GM10248 (cell line): ENCODE data around the gene ETFBKMT.
"Not testable (repeated sequence)": the region's sequence is repeated elsewhere in the genome, so short reads cannot be mapped to it uniquely, and the experiment has no call there.

Experiments used
- CTCF ChIA-PET: fragments of 300-600 bp; sonication (Branson Sonifier 250); formaldehyde crosslinking; extraction: SDS; loops from one replicate; lab custom pipeline; 2021; ENCODE audit warnings: antibody characterized with exemption; lab: Yijun Ruan, JAX
- POLR2A ChIA-PET: fragments of 350-650 bp; sonication (Branson Sonifier 250); formaldehyde crosslinking; extraction: SDS; loops from one replicate; lab custom pipeline; 2020; ENCODE audit warnings: antibody characterized with exemption; lab: Yijun Ruan, JAX
- DNase-seq: peaks from one replicate; pipeline ENCODE4 v3.0.0; 2012; ENCODE audit errors: extremely low spot score
- TF ChIP-seq, protein P1 (sequence below): IDR thresholded peaks from 2 replicates; pipeline ENCODE4 v1.5.1; 2012; ENCODE audit warnings: mild to moderate bottlenecking, low read depth; ENCODE audit errors: extremely low read depth, missing control alignments, control extremely low read depth

ETFBKMT gene

DNA sequence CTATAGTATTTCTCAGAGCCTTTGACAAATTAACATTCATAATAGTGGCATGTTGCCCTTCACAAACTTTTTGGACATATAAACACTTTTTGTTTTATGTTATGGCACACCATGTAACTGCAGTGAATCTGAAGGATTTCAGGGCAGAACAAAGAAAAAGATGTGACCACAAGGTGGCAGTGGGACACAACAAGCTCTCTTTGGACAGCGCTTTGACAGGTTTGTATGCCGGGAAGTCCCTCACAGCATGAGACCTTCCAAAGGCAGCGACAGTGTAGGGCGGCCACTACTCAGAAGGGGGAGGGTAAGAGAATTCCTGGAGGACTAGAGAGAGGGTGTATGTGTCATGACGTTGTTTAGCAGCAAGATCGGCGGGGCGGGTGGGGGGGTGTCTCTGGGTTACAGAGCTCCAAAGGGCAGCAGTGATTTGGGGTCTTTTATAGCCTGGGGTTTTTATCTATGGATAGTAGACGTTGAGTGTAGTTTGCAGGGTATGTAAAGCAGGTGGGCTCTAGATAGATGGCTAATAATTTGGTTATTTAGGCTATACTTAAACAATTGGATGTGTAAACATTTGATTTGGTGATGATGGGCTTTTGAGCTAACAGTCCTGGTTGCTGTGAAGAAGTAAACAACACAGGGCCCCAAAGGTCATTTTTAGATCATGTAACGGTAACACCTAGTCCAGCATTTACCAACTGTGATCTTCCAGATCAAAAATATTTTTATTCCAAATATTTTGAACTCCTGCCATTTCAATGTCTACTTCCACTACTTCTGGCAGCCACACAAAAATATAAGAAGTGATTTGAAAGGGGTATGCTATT is 22.9 kb downstream of the ETFBKMT start:
- ChIA-PET POLR2A (interaction anchor here (0.6 kb wide), 1 partner anchor 127 kb away, joined by 3 read pairs; no protein-coding TSS in a partner anchor), CTCF (interaction anchor here (0.8 to 3.7 kb wide), 38 partner anchors 11 to 990 kb away, joined by 3 to 35 read pairs (median 4); partner anchors contain the start of genes BICD1 and RESF1)
- TF ChIP-seq, protein P1, sequence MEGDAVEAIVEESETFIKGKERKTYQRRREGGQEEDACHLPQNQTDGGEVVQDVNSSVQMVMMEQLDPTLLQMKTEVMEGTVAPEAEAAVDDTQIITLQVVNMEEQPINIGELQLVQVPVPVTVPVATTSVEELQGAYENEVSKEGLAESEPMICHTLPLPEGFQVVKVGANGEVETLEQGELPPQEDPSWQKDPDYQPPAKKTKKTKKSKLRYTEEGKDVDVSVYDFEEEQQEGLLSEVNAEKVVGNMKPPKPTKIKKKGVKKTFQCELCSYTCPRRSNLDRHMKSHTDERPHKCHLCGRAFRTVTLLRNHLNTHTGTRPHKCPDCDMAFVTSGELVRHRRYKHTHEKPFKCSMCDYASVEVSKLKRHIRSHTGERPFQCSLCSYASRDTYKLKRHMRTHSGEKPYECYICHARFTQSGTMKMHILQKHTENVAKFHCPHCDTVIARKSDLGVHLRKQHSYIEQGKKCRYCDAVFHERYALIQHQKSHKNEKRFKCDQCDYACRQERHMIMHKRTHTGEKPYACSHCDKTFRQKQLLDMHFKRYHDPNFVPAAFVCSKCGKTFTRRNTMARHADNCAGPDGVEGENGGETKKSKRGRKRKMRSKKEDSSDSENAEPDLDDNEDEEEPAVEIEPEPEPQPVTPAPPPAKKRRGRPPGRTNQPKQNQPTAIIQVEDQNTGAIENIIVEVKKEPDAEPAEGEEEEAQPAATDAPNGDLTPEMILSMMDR, result peak; percentile 66
- DNase-seq, result peak; percentile 78

DNA sequence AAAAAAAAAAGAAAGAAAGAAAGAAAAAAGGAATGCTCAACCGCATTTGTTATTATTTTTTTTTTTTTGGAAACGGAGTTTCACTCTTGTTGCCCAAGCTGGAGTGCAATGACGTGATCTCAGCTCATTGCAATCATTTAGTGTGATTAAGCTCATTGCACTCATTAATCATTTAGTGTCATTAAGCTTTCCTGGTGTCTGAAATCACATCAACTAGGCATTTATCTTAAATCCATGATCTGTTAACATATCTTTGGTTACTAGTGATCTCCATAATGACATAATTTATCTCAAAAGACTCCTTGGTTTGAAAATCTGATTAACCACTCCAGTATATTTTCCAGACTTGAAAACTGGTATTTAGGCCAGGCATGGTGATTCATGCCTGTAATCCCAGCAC is 26.3 kb downstream of the ETFBKMT start:
- TF ChIP-seq, protein P1, result no peak
- ChIA-PET CTCF (no interaction called here), POLR2A (no interaction called here)
- DNase-seq, result no peak

DNA sequence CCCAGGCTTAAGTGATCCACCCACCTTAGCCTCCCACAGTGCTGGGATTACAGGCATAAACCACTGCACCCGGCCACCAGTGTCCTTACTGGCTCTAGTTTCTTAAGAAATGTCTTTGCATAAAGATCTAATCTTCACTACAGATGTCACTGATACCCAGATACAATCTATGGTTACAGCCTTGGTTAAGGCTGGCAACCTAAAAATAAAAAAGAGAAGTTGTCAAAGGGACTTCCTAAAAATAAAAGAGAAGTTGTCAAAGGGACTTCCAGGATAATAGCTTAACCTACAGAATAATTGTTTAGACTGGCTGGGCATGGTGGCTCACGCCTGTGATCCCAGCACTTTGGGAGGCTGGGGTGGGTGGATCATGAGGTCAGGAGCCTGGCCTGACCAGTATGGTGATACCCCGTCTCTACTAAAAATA is 27.6 kb downstream of the ETFBKMT start:
- ChIA-PET CTCF (interaction anchor here (1.2 kb wide), 1 partner anchor 124 kb away, joined by 3 read pairs; no protein-coding TSS in a partner anchor), POLR2A (interaction anchor here (0.7 kb wide), 1 partner anchor 12 kb away, joined by 4 read pairs; no protein-coding TSS in a partner anchor)
- TF ChIP-seq, protein P1, result no peak
- peak; percentile 32 for DNase-seq

DNA sequence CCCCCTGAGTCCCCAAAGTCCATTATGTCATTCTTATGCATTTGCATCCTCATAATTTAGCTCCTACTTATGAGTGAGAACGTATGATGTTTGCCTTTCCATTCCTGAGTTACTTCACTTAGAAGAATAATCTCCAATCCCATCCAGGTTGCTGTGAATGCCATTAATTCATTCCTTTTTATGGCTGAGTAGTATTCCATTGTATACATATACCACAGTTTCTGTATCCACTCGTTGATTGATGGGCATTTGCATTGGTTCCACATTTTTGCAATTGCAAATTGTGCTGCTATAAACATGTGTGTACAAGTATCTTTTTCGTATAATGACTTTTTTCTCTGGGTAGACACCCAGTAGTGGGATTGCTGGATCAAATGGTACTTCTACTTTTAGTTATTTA is 30.4 kb downstream of the ETFBKMT start:
- CTCF ChIA-PET, result interaction anchor here (0.8 to 1.0 kb wide), 3 partner anchors 25 to 622 kb away, joined by 3 read pairs; no protein-coding TSS in a partner anchor
- POLR2A ChIA-PET, result interaction anchor here (0.6 kb wide), 1 partner anchor 10 kb away, joined by 6 read pairs; no protein-coding TSS in a partner anchor
- not testable (repeated sequence) for DNase-seq

DNA sequence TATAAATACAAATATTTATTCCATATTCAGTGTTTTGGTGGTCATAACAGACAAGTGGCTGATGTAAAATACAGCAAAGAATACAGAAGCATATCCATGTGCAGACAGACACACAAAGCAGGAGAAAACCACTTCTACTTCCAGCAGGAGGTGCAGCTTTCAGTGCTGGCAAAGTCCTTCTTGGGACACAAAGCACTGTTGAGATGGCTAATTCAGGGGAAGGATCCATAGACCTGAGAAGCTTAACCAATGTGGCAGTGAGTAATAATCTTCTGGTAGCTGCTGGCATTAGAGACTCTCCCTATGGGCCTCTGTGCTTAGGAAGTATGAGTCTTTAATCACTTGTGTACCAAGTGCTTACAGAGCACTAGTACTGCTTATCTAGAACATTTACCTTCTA is 42.6 kb downstream of the ETFBKMT start:
- TF ChIP-seq, protein P1, result no peak
- POLR2A ChIA-PET, result no interaction called here
- CTCF ChIA-PET, result interaction anchor here (1.5 to 2.4 kb wide), 3 partner anchors 13 to 358 kb away, joined by 4 to 8 read pairs (median 7); no protein-coding TSS in a partner anchor
- DNase-seq, result no peak

DNA sequence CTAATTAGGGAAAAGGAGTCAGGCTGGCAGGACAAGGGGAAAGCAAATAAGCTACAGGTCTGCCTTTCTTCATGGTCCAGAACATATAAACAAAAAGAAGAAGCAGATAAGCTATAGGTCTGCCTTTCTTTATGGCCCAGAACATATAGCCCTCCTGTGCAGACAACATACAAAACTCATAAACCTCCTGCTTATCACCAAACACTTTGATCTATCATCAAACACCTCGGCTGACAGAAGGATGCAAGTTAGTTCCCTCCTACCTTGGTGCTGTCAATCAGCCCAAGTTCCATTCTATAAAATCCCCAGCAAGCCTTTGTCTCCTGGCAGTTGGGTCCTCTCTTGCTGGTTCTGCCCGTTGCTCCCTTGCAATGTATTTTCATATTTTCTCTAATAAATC is 46.1 kb downstream of the ETFBKMT start:
- no peak for DNase-seq
- TF ChIP-seq, protein P1, result no peak
- ChIA-PET POLR2A (no interaction called here), CTCF (interaction anchor here (1.0 kb wide), 1 partner anchor 8 kb away, joined by 3 read pairs; no protein-coding TSS in a partner anchor)

DNA sequence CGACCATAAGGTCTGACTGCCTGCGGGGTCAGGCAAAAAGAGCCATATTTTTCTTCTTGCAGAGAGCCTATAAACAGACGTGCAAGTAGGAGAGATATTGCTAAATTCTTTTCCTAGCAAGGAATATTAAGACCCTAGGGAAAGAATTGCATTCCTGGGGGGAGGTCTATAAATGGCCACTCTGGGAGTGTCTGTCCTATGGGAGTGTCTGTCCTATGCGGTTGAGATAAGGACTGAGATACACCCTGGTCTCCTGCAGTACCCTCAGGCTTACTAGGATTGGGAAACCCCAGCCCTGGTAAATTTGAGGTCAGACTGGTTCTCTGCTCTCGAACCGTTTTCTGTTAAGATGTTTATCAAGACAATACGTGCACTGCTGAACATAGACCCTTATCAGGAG is 48.6 kb downstream of the ETFBKMT start:
- POLR2A ChIA-PET, CTCF ChIA-PET, DNase-seq: not testable (repeated sequence)
